Measurements from ENCODE around the gene CHRNA4.

CHRNA4 gene

GRCh38 chr20:63322146-63322932, 38.8 kb downstream of the CHRNA4 start:
- H3K36me3 ChIP-seq (ENCODE audit: control insufficient read depth in 1 of 2, insufficient read depth in 2 of 2, low read length in 2 of 2): no peaks in the 10 kb centered on the region
- no peak overlapping the region for H3K4me3 ChIP-seq (ENCODE audit: low read depth in 1 of 2, low read length in 2 of 2)
- peaks cover 0 to 3% of the 10 kb centered on the region in 2 donors for H3K27me3 ChIP-seq (ENCODE audit: control insufficient read depth in 1 of 2, insufficient read depth in 2 of 2, low read length in 2 of 2)
- H3K27ac ChIP-seq (ENCODE audit: low read depth, low read length): no peak overlapping the region
- no peak overlapping the region for H3K9ac ChIP-seq (ENCODE audit: low read depth in 1 of 2, low read length in 2 of 2)
- H3K9me3 ChIP-seq (ENCODE audit: control insufficient read depth in 1 of 2, low read length in 2 of 2): no peaks in the 10 kb centered on the region
- no peaks in the 10 kb centered on the region for H3K4me1 ChIP-seq (ENCODE audit: control insufficient read depth in 1 of 2, insufficient read depth in 2 of 2, low read length in 2 of 2)

- H3K9me3 ChIP-seq (ENCODE audit: control insufficient read depth in 1 of 2, low read length in 2 of 2): no peaks in the 10 kb centered on the region
- no peaks in the 10 kb centered on the region for H3K36me3 ChIP-seq (ENCODE audit: control insufficient read depth in 1 of 2, insufficient read depth in 2 of 2, low read length in 2 of 2)
- no peaks in the 10 kb centered on the region for H3K4me1 ChIP-seq (ENCODE audit: control insufficient read depth in 1 of 2, insufficient read depth in 2 of 2, low read length in 2 of 2)
- no peak overlapping the region for H3K4me3 ChIP-seq (ENCODE audit: low read depth in 1 of 2, low read length in 2 of 2)
- no peak overlapping the region for H3K9ac ChIP-seq (ENCODE audit: low read depth in 1 of 2, low read length in 2 of 2)
- H3K27me3 ChIP-seq (ENCODE audit: control insufficient read depth in 1 of 2, insufficient read depth in 2 of 2, low read length in 2 of 2): peaks cover 0 to 3% of the 10 kb centered on the region in 2 donors
- H3K27ac ChIP-seq (ENCODE audit: low read depth, low read length): no peak overlapping the region
These were observed 39.9 kb downstream of the CHRNA4 start for GRCh38 chr20:63321148-63321831.

- Histone ChIP-seq H3K27ac (ENCODE audit: low read depth, low read length) (no peak overlapping the region), H3K9me3 (ENCODE audit: control insufficient read depth in 1 of 2, low read length in 2 of 2) (no peaks in the 10 kb centered on the region), H3K9ac (ENCODE audit: low read depth in 1 of 2, low read length in 2 of 2) (no peak overlapping the region), H3K4me3 (ENCODE audit: low read depth in 1 of 2, low read length in 2 of 2) (no peak overlapping the region), H3K36me3 (ENCODE audit: control insufficient read depth in 1 of 2, insufficient read depth in 2 of 2, low read length in 2 of 2) (no peaks in the 10 kb centered on the region), H3K27me3 (ENCODE audit: control insufficient read depth in 1 of 2, insufficient read depth in 2 of 2, low read length in 2 of 2) (peaks cover 0 to 3% of the 10 kb centered on the region in 2 donors), H3K4me1 (ENCODE audit: control insufficient read depth in 1 of 2, insufficient read depth in 2 of 2, low read length in 2 of 2) (no peaks in the 10 kb centered on the region)
These were observed 40.5 kb downstream of the CHRNA4 start for GRCh38 chr20:63320616-63321147.

GRCh38 chr20:63320041-63320511, 41.1 kb downstream of the CHRNA4 start:
- no peaks in the 10 kb centered on the region for H3K36me3 ChIP-seq (ENCODE audit: control insufficient read depth in 1 of 2, insufficient read depth in 2 of 2, low read length in 2 of 2)
- H3K27me3 ChIP-seq (ENCODE audit: control insufficient read depth in 1 of 2, insufficient read depth in 2 of 2, low read length in 2 of 2): peaks cover 0 to 3% of the 10 kb centered on the region in 2 donors
- H3K9ac ChIP-seq (ENCODE audit: low read depth in 1 of 2, low read length in 2 of 2): no peak overlapping the region
- no peak overlapping the region for H3K4me3 ChIP-seq (ENCODE audit: low read depth in 1 of 2, low read length in 2 of 2)
- H3K27ac ChIP-seq (ENCODE audit: low read depth, low read length): no peak overlapping the region
- H3K9me3 ChIP-seq (ENCODE audit: control insufficient read depth in 1 of 2, low read length in 2 of 2): no peaks in the 10 kb centered on the region
- H3K4me1 ChIP-seq (ENCODE audit: control insufficient read depth in 1 of 2, insufficient read depth in 2 of 2, low read length in 2 of 2): no peaks in the 10 kb centered on the region

GRCh38 chr20:63319164-63320040, 41.7 kb downstream of the CHRNA4 start:
- H3K27ac ChIP-seq (ENCODE audit: low read depth, low read length): no peak overlapping the region
- no peaks in the 10 kb centered on the region for H3K9me3 ChIP-seq (ENCODE audit: control insufficient read depth in 1 of 2, low read length in 2 of 2)
- no peaks in the 10 kb centered on the region for H3K36me3 ChIP-seq (ENCODE audit: control insufficient read depth in 1 of 2, insufficient read depth in 2 of 2, low read length in 2 of 2)
- H3K4me3 ChIP-seq (ENCODE audit: low read depth in 1 of 2, low read length in 2 of 2): no peak overlapping the region
- H3K27me3 ChIP-seq (ENCODE audit: control insufficient read depth in 1 of 2, insufficient read depth in 2 of 2, low read length in 2 of 2): peaks cover 0 to 3% of the 10 kb centered on the region in 2 donors
- H3K4me1 ChIP-seq (ENCODE audit: control insufficient read depth in 1 of 2, insufficient read depth in 2 of 2, low read length in 2 of 2): no peaks in the 10 kb centered on the region
- no peak overlapping the region for H3K9ac ChIP-seq (ENCODE audit: low read depth in 1 of 2, low read length in 2 of 2)

- Histone ChIP-seq H3K9ac (ENCODE audit: low read depth in 1 of 2, low read length in 2 of 2) (no peak overlapping the region), H3K36me3 (ENCODE audit: control insufficient read depth in 1 of 2, insufficient read depth in 2 of 2, low read length in 2 of 2) (no peaks in the 10 kb centered on the region), H3K27me3 (ENCODE audit: control insufficient read depth in 1 of 2, insufficient read depth in 2 of 2, low read length in 2 of 2) (peaks cover 0 to 2% of the 10 kb centered on the region in 2 donors), H3K9me3 (ENCODE audit: control insufficient read depth in 1 of 2, low read length in 2 of 2) (no peaks in the 10 kb centered on the region), H3K4me3 (ENCODE audit: low read depth in 1 of 2, low read length in 2 of 2) (no peak overlapping the region), H3K4me1 (ENCODE audit: control insufficient read depth in 1 of 2, insufficient read depth in 2 of 2, low read length in 2 of 2) (no peaks in the 10 kb centered on the region), H3K27ac (ENCODE audit: low read depth, low read length) (no peak overlapping the region)
These were observed 42.6 kb downstream of the CHRNA4 start for GRCh38 chr20:63318391-63319163.

GRCh38 chr20:63317601-63318291, 43.4 kb downstream of the CHRNA4 start:
- Histone ChIP-seq H3K36me3 (ENCODE audit: control insufficient read depth in 1 of 2, insufficient read depth in 2 of 2, low read length in 2 of 2) (no peaks in the 10 kb centered on the region), H3K9me3 (ENCODE audit: control insufficient read depth in 1 of 2, low read length in 2 of 2) (no peaks in the 10 kb centered on the region), H3K27ac (ENCODE audit: low read depth, low read length) (no peak overlapping the region), H3K4me3 (ENCODE audit: low read depth in 1 of 2, low read length in 2 of 2) (no peak overlapping the region), H3K4me1 (ENCODE audit: control insufficient read depth in 1 of 2, insufficient read depth in 2 of 2, low read length in 2 of 2) (no peaks in the 10 kb centered on the region), H3K9ac (ENCODE audit: low read depth in 1 of 2, low read length in 2 of 2) (no peak overlapping the region), H3K27me3 (ENCODE audit: control insufficient read depth in 1 of 2, insufficient read depth in 2 of 2, low read length in 2 of 2) (no peaks in the 10 kb centered on the region)

GRCh38 chr20:63317061-63317460, 44.1 kb downstream of the CHRNA4 start:
- no peak overlapping the region for H3K4me3 ChIP-seq (ENCODE audit: low read depth in 1 of 2, low read length in 2 of 2)
- no peak overlapping the region for H3K9ac ChIP-seq (ENCODE audit: low read depth in 1 of 2, low read length in 2 of 2)
- H3K4me1 ChIP-seq (ENCODE audit: control insufficient read depth in 1 of 2, insufficient read depth in 2 of 2, low read length in 2 of 2): no peaks in the 10 kb centered on the region
- no peaks in the 10 kb centered on the region for H3K9me3 ChIP-seq (ENCODE audit: control insufficient read depth in 1 of 2, low read length in 2 of 2)
- no peak overlapping the region for H3K27ac ChIP-seq (ENCODE audit: low read depth, low read length)
- no peaks in the 10 kb centered on the region for H3K27me3 ChIP-seq (ENCODE audit: control insufficient read depth in 1 of 2, insufficient read depth in 2 of 2, low read length in 2 of 2)
- H3K36me3 ChIP-seq (ENCODE audit: control insufficient read depth in 1 of 2, insufficient read depth in 2 of 2, low read length in 2 of 2): no peaks in the 10 kb centered on the region

GRCh38 chr20:63316502-63316921, 44.6 kb downstream of the CHRNA4 start:
- no peaks in the 10 kb centered on the region for H3K36me3 ChIP-seq (ENCODE audit: control insufficient read depth in 1 of 2, insufficient read depth in 2 of 2, low read length in 2 of 2)
- H3K4me3 ChIP-seq (ENCODE audit: low read depth in 1 of 2, low read length in 2 of 2): no peak overlapping the region
- no peak overlapping the region for H3K9ac ChIP-seq (ENCODE audit: low read depth in 1 of 2, low read length in 2 of 2)
- no peaks in the 10 kb centered on the region for H3K27me3 ChIP-seq (ENCODE audit: control insufficient read depth in 1 of 2, insufficient read depth in 2 of 2, low read length in 2 of 2)
- no peaks in the 10 kb centered on the region for H3K9me3 ChIP-seq (ENCODE audit: control insufficient read depth in 1 of 2, low read length in 2 of 2)
- H3K4me1 ChIP-seq (ENCODE audit: control insufficient read depth in 1 of 2, insufficient read depth in 2 of 2, low read length in 2 of 2): no peaks in the 10 kb centered on the region
- H3K27ac ChIP-seq (ENCODE audit: low read depth, low read length): no peak overlapping the region

Measured in duodenal mucosa (tissue), 2 donors.